Activated CD8-positive, alpha-beta memory T cell treated with anti-CD3 and anti-CD28 coated beads, Interleukin-2, amount 10 ng/mL, durations not matched to agents 7 days and 5 days (primary cell): ENCODE measurements around the gene DNM1. TPM values are rescaled to one million over a fixed set of nuclear protein-coding genes. Genes with fewer than 3 reads are reported as not detected.

Experiments used
- ATAC-seq: fragments of 150-1000 bp; cut with Tn5 transposase; one replicate; pipeline ENCODE4 v1.10.0; 2021; ENCODE audit warnings: moderate library complexity
- CTCF ChIA-PET: fragments of 350-600 bp; sonication (Branson Sonifier 250); formaldehyde crosslinking; loops from one replicate; lab custom pipeline; 2021; ENCODE audit warnings: antibody characterized with exemption; lab: Charles Lee
- DNase-seq: peaks from one replicate; pipeline ENCODE4 v3.0.0-alpha.2; 2020
- H3K27ac Mint-ChIP-seq: one replicate; pipeline ENCODE4 v1.8.0; 2021; ENCODE audit warnings: mild to moderate bottlenecking, mixed read lengths
- H3K27me3 Mint-ChIP-seq: one replicate; pipeline ENCODE4 v1.8.0; 2021; ENCODE audit warnings: mixed read lengths
- H3K36me3 Mint-ChIP-seq: one replicate; pipeline ENCODE4 v1.8.0; 2021; ENCODE audit warnings: mild to moderate bottlenecking, mixed read lengths
- H3K4me1 Mint-ChIP-seq: one replicate; pipeline ENCODE4 v1.8.0; 2021; ENCODE audit warnings: mixed read lengths
- H3K4me3 Mint-ChIP-seq: one replicate; pipeline ENCODE4 v1.8.0; 2021; ENCODE audit warnings: mild to moderate bottlenecking, moderate library complexity, mixed read lengths
- H3K9me3 Mint-ChIP-seq: one replicate; pipeline ENCODE4 v1.8.0; 2022; ENCODE audit warnings: low read depth, mixed read lengths
- total RNA-seq, 2 experiments: library from RNA; stranded (reverse); gene quantifications; one replicate each; pipeline ENCODE4 v1.2.3, GENCODE V29; 2021

Gene DNM1
- total RNA-seq, 2 experiments from 2014 or later, result 0.40 to 0.79 TPM

DNA sequence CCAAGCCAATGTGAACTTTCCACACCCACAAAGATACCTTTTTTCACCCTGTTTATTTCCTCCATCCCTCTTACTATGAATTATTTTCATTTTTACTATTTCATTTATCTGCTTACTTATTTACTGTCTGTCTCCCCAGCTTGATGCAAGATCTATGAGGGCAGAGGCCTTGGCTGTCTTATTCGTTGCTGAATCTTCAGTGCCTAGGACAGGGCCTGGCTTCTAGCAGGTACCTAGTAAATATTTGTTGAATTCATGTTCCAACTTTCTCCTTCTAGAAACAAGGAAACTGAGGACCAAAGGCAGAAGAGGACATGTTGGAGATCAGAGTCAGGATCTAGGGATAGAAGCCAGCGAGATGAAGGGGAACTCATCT lies 543 bp upstream of the DNM1 start:
- H3K9me3 Mint-ChIP-seq, result no peaks in the 10 kb centered on the region
- H3K4me1 Mint-ChIP-seq, result peaks cover 14% of the 10 kb centered on the region
- DNase-seq (no peak), ATAC-seq (no peak)
- H3K36me3 Mint-ChIP-seq, result no peaks in the 10 kb centered on the region
- peak overlapping the region; percentile 81 for H3K27ac Mint-ChIP-seq
- peak overlapping the region; percentile 64 for H3K4me3 Mint-ChIP-seq
- CTCF ChIA-PET, result interaction anchor here (0.8 to 1.8 kb wide), 2 partner anchors 60 to 61 kb away, joined by 3 to 4 read pairs; no protein-coding TSS in a partner anchor
- H3K27me3 Mint-ChIP-seq, result peaks cover 26% of the 10 kb centered on the region

DNA sequence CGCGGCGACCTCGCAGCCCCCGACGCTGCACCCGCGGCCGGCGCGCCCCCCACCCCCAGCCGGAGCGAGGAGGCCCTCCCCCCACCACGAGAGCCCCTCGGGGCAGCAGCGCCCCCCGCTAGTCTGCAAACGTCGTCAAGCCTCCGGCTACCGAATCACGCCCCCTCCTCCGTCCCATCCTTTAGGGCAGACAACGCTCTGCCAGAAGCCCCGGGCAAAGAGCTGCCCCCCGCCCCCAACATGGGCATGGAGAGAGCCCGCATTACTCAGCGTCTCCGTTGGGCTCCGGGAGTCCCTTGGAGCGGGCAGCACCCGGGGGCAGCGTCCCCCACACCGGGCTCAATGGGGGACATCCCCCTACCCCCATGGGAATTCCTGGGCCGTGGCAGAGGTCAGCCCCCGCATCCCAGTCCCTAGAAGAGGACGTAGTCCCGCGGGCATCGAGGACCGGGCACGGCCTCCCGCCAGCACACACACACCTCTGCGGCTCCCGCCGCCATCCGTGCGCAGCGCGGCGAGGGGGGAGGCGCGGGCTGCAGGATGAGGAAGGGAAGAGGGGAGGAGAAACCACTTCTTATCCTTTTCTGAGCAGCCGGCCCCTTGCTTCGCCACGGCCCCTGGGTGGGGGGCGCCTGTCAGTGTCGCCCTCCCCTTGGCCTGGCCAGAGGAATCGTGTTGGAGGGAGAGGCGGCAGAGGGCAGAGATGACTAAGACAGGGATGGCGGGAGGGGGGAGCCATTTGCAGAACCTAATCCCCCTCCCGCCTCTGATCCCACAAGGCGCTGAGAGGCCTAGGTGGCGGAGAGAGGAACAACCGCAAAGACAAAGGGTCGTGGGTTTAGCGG lies 750 bp downstream of the DNM1 start:
- Mint-ChIP-seq H3K27me3 (peaks cover 32% of the 10 kb centered on the region), H3K27ac (no peak overlapping the region), H3K4me3 (peak overlapping the region; percentile 35), H3K36me3 (no peaks in the 10 kb centered on the region), H3K4me1 (peaks cover 14% of the 10 kb centered on the region), H3K9me3 (no peaks in the 10 kb centered on the region)
- no peak for DNase-seq
- peak; percentile 21 for ATAC-seq
- CTCF ChIA-PET, result interaction anchor here (0.7 to 1.3 kb wide), 9 partner anchors 9 to 216 kb away, joined by 3 to 7 read pairs (median 3); partner anchors contain the start of gene NAIF1

DNA sequence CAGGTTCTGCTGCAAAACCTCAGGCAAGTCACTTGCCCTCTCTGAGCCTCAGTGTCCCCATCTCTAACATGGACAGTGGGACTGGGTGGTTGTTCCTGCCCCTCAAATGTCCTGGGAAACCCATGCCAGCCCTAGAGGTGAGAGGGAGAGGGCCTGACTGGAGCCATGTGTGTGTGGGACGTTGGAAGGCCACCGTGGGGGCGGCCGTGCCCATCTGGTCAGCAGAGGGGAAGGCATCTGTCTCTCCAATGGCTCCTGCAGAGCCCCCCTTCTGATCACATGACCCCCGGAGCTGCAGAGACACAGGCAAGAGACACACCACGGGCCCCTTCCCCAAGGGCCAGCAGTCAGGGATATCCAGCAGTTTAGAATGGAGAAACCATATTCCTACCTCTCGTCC lies 1.7 kb downstream of the DNM1 start:
- ATAC-seq (no peak), DNase-seq (no peak)
- Mint-ChIP-seq H3K27me3 (peaks cover 32% of the 10 kb centered on the region), H3K36me3 (no peaks in the 10 kb centered on the region), H3K4me3 (no peak overlapping the region), H3K9me3 (no peaks in the 10 kb centered on the region), H3K27ac (no peak overlapping the region), H3K4me1 (peaks cover 14% of the 10 kb centered on the region)
- CTCF ChIA-PET, result interaction anchor here (1.1 to 3.1 kb wide), 2 partner anchors 10 to 11 kb away, joined by 3 to 9 read pairs; no protein-coding TSS in a partner anchor

- Mint-ChIP-seq H3K36me3 (no peaks in the 10 kb centered on the region), H3K4me1 (peaks cover 14% of the 10 kb centered on the region), H3K4me3 (no peak overlapping the region), H3K27me3 (peaks cover 32% of the 10 kb centered on the region), H3K9me3 (no peaks in the 10 kb centered on the region), H3K27ac (no peak overlapping the region)
- CTCF ChIA-PET, result interaction anchor here (1.1 to 3.1 kb wide), 3 partner anchors 10 to 45 kb away, joined by 3 to 9 read pairs (median 4); no protein-coding TSS in a partner anchor
- DNase-seq, result no peak
- ATAC-seq, result no peak
Observed at GRCh38 chr9:128205296-128205944, 2.2 kb downstream of the DNM1 start.

GRCh38 chr9:128206484-128206883 lies 3.3 kb downstream of the DNM1 start:
- ATAC-seq (no peak), DNase-seq (no peak)
- no peak overlapping the region for H3K4me3 Mint-ChIP-seq
- peaks cover 14% of the 10 kb centered on the region for H3K4me1 Mint-ChIP-seq
- H3K9me3 Mint-ChIP-seq, result no peaks in the 10 kb centered on the region
- no peaks in the 10 kb centered on the region for H3K36me3 Mint-ChIP-seq
- CTCF ChIA-PET, result interaction anchor here (0.9 to 3.1 kb wide), 4 partner anchors 9 to 44 kb away, joined by 3 to 9 read pairs (median 4); no protein-coding TSS in a partner anchor
- no peak overlapping the region for H3K27ac Mint-ChIP-seq
- H3K27me3 Mint-ChIP-seq, result peaks cover 39% of the 10 kb centered on the region

DNA sequence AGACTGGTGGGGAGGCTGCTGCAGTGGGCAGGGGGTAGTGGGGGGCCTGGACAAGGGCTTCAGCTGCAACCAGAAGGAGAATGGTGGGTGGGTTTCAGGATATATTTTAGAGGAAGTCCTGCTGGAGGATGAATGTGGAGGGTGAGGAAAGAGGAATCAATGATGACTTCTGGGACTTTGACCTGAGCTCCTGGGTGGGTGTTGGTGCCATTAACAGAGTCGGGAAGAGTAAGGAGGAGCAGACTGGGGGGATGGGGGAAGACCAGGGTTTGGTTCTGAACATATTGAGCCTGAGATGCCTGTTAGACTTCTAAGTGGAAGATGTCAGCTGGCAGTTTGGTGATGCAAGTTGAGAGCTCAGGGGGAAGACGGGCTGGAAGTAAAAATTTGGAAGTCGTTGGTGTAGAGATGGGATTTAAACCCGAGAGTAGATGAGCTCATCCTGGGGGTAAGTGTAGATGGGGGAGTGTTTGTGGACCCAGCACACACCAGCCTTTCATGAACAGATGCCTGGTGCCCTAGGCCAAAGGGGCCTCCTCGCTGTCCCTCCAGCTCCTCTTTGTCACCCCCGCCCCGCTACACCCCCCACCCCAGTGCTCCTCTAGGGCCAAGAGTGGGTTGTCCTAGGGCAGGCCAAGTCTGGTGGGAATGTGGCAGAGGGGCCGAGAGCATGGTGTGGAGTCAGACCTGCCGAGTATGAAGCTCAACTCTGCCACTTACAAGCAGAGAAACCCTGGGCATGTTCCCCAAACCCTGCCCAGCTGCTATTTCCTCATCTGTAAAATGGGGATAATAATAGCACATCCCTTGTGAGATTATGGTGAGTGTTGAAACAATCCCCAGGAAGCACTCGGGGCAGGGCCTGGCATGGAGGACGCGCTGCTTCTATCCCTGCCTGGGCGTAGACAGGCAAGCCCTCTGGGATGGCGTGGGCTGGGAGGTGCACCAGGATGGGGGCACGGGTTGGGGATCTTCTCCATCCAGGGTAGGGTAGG lies 4.0 kb downstream of the DNM1 start:
- Mint-ChIP-seq H3K4me3 (no peak overlapping the region), H3K27ac (no peak overlapping the region), H3K9me3 (no peaks in the 10 kb centered on the region), H3K27me3 (peaks cover 46% of the 10 kb centered on the region), H3K36me3 (no peaks in the 10 kb centered on the region), H3K4me1 (peaks cover 14% of the 10 kb centered on the region)
- DNase-seq (no peak), ATAC-seq (no peak)
- CTCF ChIA-PET, result interaction anchor here (0.6 to 3.1 kb wide), 4 partner anchors 8 to 85 kb away, joined by 3 to 9 read pairs (median 4); no protein-coding TSS in a partner anchor

- ATAC-seq, result no peak
- DNase-seq, result no peak
- H3K9me3 Mint-ChIP-seq, result no peaks in the 10 kb centered on the region
- CTCF ChIA-PET, result no interaction called here
- H3K36me3 Mint-ChIP-seq, result no peaks in the 10 kb centered on the region
- H3K27ac Mint-ChIP-seq, result no peak overlapping the region
- no peak overlapping the region for H3K4me3 Mint-ChIP-seq
- peaks cover 6% of the 10 kb centered on the region for H3K4me1 Mint-ChIP-seq
- peaks cover 55% of the 10 kb centered on the region for H3K27me3 Mint-ChIP-seq
Observed at GRCh38 chr9:128208386-128208785, 5.2 kb downstream of the DNM1 start.

GRCh38 chr9:128208946-128209669 lies 5.9 kb downstream of the DNM1 start:
- Mint-ChIP-seq H3K4me3 (no peak overlapping the region), H3K9me3 (no peaks in the 10 kb centered on the region), H3K27ac (no peak overlapping the region), H3K36me3 (no peaks in the 10 kb centered on the region), H3K4me1 (peaks cover 6% of the 10 kb centered on the region), H3K27me3 (peaks cover 53% of the 10 kb centered on the region)
- DNase-seq (no peak), ATAC-seq (no peak)
- CTCF ChIA-PET, result no interaction called here

- Mint-ChIP-seq H3K36me3 (no peaks in the 10 kb centered on the region), H3K4me1 (no peaks in the 10 kb centered on the region), H3K27me3 (peaks cover 34% of the 10 kb centered on the region), H3K27ac (no peak overlapping the region), H3K4me3 (no peak overlapping the region), H3K9me3 (no peaks in the 10 kb centered on the region)
- CTCF ChIA-PET, result interaction anchor here (0.6 to 0.7 kb wide), 3 partner anchors 136 to 909 kb away, joined by 3 to 4 read pairs (median 3); no protein-coding TSS in a partner anchor
- no peak for ATAC-seq
- DNase-seq, result no peak
Observed at GRCh38 chr9:128211186-128211980, 8.2 kb downstream of the DNM1 start.

DNA sequence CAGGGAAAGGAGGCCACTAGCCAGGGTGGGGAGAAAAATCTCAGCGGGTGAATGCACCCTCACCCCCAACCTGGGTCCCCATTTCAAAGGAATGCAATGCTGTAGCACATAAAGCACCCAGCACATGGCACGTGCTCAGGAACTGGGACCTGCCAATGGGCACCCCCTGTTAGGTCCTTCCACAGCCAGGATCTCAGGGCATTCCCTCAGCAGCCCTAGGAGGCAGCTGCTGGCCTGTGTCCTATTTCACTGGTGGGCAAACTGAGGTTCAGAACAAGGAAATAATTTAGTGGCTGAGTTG lies 8.8 kb downstream of the DNM1 start:
- H3K4me1 Mint-ChIP-seq, result no peaks in the 10 kb centered on the region
- CTCF ChIA-PET, result interaction anchor here (0.6 to 1.0 kb wide), 4 partner anchors 8 to 908 kb away, joined by 3 to 4 read pairs (median 3); partner anchors contain the start of gene DNM1
- H3K27ac Mint-ChIP-seq, result no peak overlapping the region
- peaks cover 29% of the 10 kb centered on the region for H3K27me3 Mint-ChIP-seq
- no peak overlapping the region for H3K4me3 Mint-ChIP-seq
- no peaks in the 10 kb centered on the region for H3K9me3 Mint-ChIP-seq
- DNase-seq (no peak), ATAC-seq (no peak)
- H3K36me3 Mint-ChIP-seq, result no peaks in the 10 kb centered on the region

GRCh38 chr9:128213746-128214497 lies 10.7 kb downstream of the DNM1 start:
- H3K36me3 Mint-ChIP-seq, result no peaks in the 10 kb centered on the region
- no peak overlapping the region for H3K4me3 Mint-ChIP-seq
- DNase-seq, result no peak
- no peak overlapping the region for H3K27ac Mint-ChIP-seq
- H3K4me1 Mint-ChIP-seq, result peaks cover 12% of the 10 kb centered on the region
- no peak for ATAC-seq
- H3K27me3 Mint-ChIP-seq, result peaks cover 23% of the 10 kb centered on the region
- no peaks in the 10 kb centered on the region for H3K9me3 Mint-ChIP-seq
- CTCF ChIA-PET, result interaction anchor here (0.6 to 2.9 kb wide), 2 partner anchors 8 to 347 kb away, joined by 3 to 9 read pairs; no protein-coding TSS in a partner anchor
